Transverse colon (tissue), 4 donors: ENCODE data around the gene LRRC23. TPM values are rescaled to one million over a fixed set of nuclear protein-coding genes. Genes with fewer than 3 reads are reported as not detected.
A peak's percentile ranks its signal among the peaks of the same experiment; 100 is the strongest.

Experiments used
- DNase-seq: peaks from one replicate; pipeline ENCODE4 v3.0.0-alpha.2; 2019
- H3K27ac ChIP-seq, 4 donors: fragments of 200-600 bp; sonication (generic); 2 replicates each; pipeline ENCODE4 v1.5.1; 2016 to 2018; ENCODE audit warnings: inconsistent platforms in 4 of 4
- H3K27me3 ChIP-seq: fragments of 200-600 bp; sonication (generic); 2 replicates; pipeline ENCODE4 v1.5.1; 2017; ENCODE audit warnings: inconsistent platforms
- H3K36me3 ChIP-seq, 4 donors: fragments of 200-600 bp; sonication (generic); 2 replicates each; pipeline ENCODE4 v1.5.1; 2017 to 2019; ENCODE audit warnings: inconsistent platforms in 4 of 4
- H3K4me1 ChIP-seq, 4 donors: fragments of 200-600 bp; sonication (generic); 2 replicates each; pipeline ENCODE4 v1.5.1; 2017 to 2020; ENCODE audit warnings: inconsistent platforms in 4 of 4
- H3K4me3 ChIP-seq, 4 donors: fragments of 200-600 bp; sonication (generic); 1 replicate in 1 of 4; 2 replicates in 3 of 4; pipeline versions ENCODE4 v1.5.1 to v1.6.1; 2017 to 2019; ENCODE audit warnings: inconsistent platforms in 4 of 4
- H3K9me3 ChIP-seq, 2 donors: fragments of 200-600 bp; sonication (generic); 2 replicates each; pipeline ENCODE4 v1.5.1; 2017 to 2019; ENCODE audit warnings: inconsistent platforms in 2 of 2
- EP300 ChIP-seq: sonication (generic); formaldehyde crosslinking; IDR thresholded peaks from one replicate; pipeline ENCODE4 v1.6.1; 2017; ENCODE audit warnings: antibody characterized with exemption, low read depth
- POLR2A ChIP-seq: fragments of 450-650 bp; IDR thresholded peaks from one replicate; pipeline ENCODE4 v1.6.1; 2016; ENCODE audit warnings: antibody characterized with exemption, mild to moderate bottlenecking, moderate library complexity
- POLR2AphosphoS5 ChIP-seq, 3 donors: sonication (generic); formaldehyde crosslinking; IDR thresholded peaks; one replicate each; pipeline ENCODE4 v1.6.1; 2016; ENCODE audit warnings: antibody characterized with exemption in 3 of 3
- WGBS, 2 donors: methylation state at CpG; one replicate each; pipeline ENCODE4 v1.1.5; 2018; ENCODE audit warnings: low coverage in 1 of 2; 5-methylcytosine and 5-hydroxymethylcytosine counted together
- in situ Hi-C, 4 donors: fragments of 200-750 bp; cut with MboI; loops; one replicate each; pipeline versions ENCODE4 v1.15.0 to v1.15.1; 2017; ENCODE audit warnings: low sequenced_read_pairs in 3 of 4, low pct_ligation_motif_present in 1 of 4, low pct_unique_long_range_greater_than_20kb in 1 of 4
- intact Hi-C: fragments of 100-400 bp; cut with DNase I; formaldehyde crosslinking; loops from one replicate; pipeline ENCODE4 v1.15.1; 2023; ENCODE audit warnings: low total_unique reads
- total RNA-seq, 4 donors: library from RNA; depleted of rRNA; stranded (reverse); fragments of >200 nt; gene quantifications; one replicate each; pipeline ENCODE4 v1.1.0, GENCODE V29; 2016
- TF ChIP-seq, protein P1 (sequence below), 5 experiments: fragments of 200-600 bp in 3 of 5; fragments of 450-650 bp in 2 of 5; sonication (generic) in 3 of 5; IDR thresholded peaks; 1 replicate in 2 of 5; 2 replicates in 3 of 5; pipeline ENCODE4 v1.5.1; 2016 to 2017; ENCODE audit warnings: antibody characterized with exemption in 5 of 5, inconsistent platforms in 3 of 5, mild to moderate bottlenecking in 2 of 5, moderate library complexity in 1 of 5

The LRRC23 gene
- total RNA-seq, 4 donors from 2014 or later = 0.60 to 11.3 (median 5.9) TPM; not detected in 1

DNA sequence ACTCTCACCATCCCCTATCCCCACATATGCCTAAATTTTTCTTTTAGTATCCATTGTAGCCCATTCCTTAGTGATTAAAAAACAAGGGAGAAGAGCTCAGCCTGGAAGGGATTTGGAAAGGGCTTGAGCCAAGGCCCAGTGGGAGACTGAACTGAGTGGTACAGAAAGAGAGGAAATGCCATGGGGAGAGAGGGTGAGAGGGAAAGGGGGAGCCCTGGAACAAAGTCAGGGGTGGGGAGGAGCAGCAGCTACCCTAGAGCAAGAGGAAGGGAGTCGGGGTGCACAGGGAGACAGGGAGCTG, 20.6 kb downstream of the LRRC23 start:
- TF ChIP-seq, protein P1, sequence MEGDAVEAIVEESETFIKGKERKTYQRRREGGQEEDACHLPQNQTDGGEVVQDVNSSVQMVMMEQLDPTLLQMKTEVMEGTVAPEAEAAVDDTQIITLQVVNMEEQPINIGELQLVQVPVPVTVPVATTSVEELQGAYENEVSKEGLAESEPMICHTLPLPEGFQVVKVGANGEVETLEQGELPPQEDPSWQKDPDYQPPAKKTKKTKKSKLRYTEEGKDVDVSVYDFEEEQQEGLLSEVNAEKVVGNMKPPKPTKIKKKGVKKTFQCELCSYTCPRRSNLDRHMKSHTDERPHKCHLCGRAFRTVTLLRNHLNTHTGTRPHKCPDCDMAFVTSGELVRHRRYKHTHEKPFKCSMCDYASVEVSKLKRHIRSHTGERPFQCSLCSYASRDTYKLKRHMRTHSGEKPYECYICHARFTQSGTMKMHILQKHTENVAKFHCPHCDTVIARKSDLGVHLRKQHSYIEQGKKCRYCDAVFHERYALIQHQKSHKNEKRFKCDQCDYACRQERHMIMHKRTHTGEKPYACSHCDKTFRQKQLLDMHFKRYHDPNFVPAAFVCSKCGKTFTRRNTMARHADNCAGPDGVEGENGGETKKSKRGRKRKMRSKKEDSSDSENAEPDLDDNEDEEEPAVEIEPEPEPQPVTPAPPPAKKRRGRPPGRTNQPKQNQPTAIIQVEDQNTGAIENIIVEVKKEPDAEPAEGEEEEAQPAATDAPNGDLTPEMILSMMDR (IDR thresholded peaks at IDR 0.05) = no peak
- peak; percentile 54 for TF ChIP-seq POLR2A
- H3K27me3 ChIP-seq = no peaks in the 10 kb centered on the region
- peak overlapping the region; percentile 96 to 99 (median 98) for H3K27ac ChIP-seq
- H3K9me3 ChIP-seq = no peaks in the 10 kb centered on the region
- H3K36me3 ChIP-seq = no peaks in the 10 kb centered on the region
- intact Hi-C loops (loop anchor here (2.0 kb wide), 1 partner anchor 40 kb away; no protein-coding TSS in a partner anchor), in situ Hi-C loops (loop anchor here in 2 of 4 donors (25.0 kb wide), 1 partner anchor 187 kb away; the partner anchor contains the start of gene C1RL (in 2 of the 2))
- peaks cover 19 to 51% (median 46%) of the 10 kb centered on the region in 4 donors for H3K4me1 ChIP-seq
- 8% methylated on average over 1 of the region's 1 CpG; no CpG with 5 or more reads in 1 of the 2 donors for WGBS, 2 donors
- H3K4me3 ChIP-seq = no peak overlapping the region
- DNase-seq = no peak

DNA sequence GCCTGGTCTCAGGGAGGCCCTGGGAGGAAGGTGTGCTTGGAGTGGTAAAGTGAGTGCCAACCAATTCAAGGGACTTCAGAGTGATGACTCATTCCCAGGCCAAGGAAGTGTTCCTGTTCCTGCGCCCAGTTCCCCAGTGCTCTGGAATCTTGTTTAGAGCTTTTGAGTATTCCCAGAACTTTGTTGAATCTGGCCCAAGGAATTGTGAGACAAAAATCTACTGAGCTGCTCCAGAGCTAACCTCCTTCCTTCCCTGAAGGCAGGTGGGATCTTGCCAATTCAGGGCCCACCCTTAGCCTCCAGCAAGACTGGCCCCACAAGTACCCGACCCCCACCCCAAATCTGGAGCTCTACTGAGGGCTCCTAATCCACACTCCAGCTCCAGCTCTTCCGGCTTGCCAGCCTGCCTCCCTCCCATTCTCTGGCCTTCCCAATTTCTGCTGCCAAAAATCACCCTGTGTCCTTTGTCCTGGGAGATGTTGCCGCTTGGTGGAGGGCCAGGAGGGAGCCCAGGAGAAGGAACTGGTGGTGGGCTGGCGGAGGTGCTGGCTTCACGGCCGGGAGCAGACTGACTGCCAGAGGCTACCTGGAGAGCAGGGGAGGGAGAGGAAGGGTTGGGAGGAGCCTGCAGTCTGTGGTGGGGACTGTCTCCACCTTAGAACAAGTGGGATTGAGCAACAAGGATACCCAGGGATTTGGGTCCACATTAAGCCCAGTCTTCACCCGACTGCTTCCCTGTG, 21.1 kb downstream of the LRRC23 start:
- WGBS, 2 donors = 35 to 60% methylated on average over 1 to 8 of the region's 8 CpGs
- peak; percentile 49 to 80 (median 76) for TF ChIP-seq POLR2AphosphoS5 (IDR thresholded peaks at IDR 0.05)
- TF ChIP-seq, protein P1 (IDR thresholded peaks at IDR 0.05) = peak in 1 of 5 experiments; percentile 21
- no peak for TF ChIP-seq EP300
- no peak for TF ChIP-seq POLR2A
- H3K4me1 ChIP-seq = peaks cover 20 to 56% (median 52%) of the 10 kb centered on the region in 4 donors
- H3K36me3 ChIP-seq = no peaks in the 10 kb centered on the region
- H3K4me3 ChIP-seq = peak overlapping the region in 3 of 4 donors; percentile 3 to 97 (median 95)
- no peaks in the 10 kb centered on the region for H3K27me3 ChIP-seq
- intact Hi-C loops = loop anchor here (2.0 kb wide), 1 partner anchor 39 kb away; no protein-coding TSS in a partner anchor
- peak overlapping the region; percentile 96 to 99 (median 98) for H3K27ac ChIP-seq
- no peaks in the 10 kb centered on the region for H3K9me3 ChIP-seq
- in situ Hi-C loops = loop anchor here in 2 of 4 donors (25.0 kb wide), 1 partner anchor 187 kb away; the partner anchor contains the start of gene C1RL (in 2 of the 2)
- peak; percentile 76 for DNase-seq

DNA sequence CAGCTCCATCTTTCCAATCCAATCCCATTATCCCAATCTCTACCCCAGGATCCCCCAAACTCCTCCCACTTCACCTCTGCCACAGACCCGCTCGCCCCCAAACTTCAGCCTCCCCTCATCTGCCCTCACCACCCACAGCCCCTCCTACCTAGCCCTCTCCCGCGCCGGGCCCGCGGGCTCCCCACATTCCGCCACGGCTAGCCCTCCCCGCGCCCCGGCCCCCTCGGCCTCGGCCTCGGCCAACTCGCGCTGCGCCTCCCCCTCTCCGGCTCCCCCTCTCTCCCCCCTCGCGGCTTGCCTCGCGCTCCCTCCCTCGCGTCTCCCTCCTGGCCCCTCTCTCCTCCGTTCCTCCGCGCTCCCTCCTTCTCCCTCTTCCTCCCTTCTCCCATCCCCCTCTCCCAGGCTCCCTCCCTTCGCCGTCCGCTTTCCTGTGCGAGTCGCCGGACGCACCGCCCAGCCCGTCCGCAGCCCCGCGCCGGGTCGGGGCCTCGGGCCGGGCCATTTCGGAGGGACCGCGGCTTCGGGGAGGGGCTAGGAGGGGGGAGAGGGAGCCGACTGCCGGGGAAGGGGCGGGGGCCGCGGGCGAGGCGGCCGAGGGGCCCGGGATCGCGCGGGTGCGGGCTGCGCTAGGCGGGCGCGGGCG, 22.9 kb downstream of the LRRC23 start, which contains the start of gene ATN1:
Gene ATN1, plus strand, starts transcription at position 581 of the 643 bp plus-strand sequence. CDS start 6,043 bp downstream, outside the sequence.
- H3K36me3 ChIP-seq = no peaks in the 10 kb centered on the region
- in situ Hi-C loops = loop anchor here in 2 of 4 donors (25.0 kb wide), 1 partner anchor 185 kb away; the partner anchor contains the start of gene C1RL (in 2 of the 2)
- peak within 1 kb of the TSS; percentile 96 to 99 (median 98) for H3K27ac ChIP-seq
- H3K27me3 ChIP-seq = no peaks in the 10 kb centered on the region
- H3K4me1 ChIP-seq = peaks cover 31 to 73% (median 59%) of the 10 kb centered on the region in 4 donors
- intact Hi-C loops = no loop called here
- peak; percentile 79 for DNase-seq
- no peak for TF ChIP-seq EP300
- peak; percentile 72 for TF ChIP-seq POLR2A
- TF ChIP-seq, protein P1 (IDR thresholded peaks at IDR 0.05) = no peak
- TF ChIP-seq POLR2AphosphoS5 (IDR thresholded peaks at IDR 0.05) = peak; percentile 58 to 85 (median 80)
- 0% methylated on average over 6 to 43 of the region's 66 CpGs for WGBS, 2 donors
- H3K9me3 ChIP-seq = no peaks in the 10 kb centered on the region
- peak within 1 kb of the TSS; percentile 94 to 97 (median 94) for H3K4me3 ChIP-seq
